Muscle layer of duodenum (tissue), 2 donors: ENCODE data around the gene DNAAF1.
A peak's percentile ranks its signal among the peaks of the same experiment; 100 is the strongest.

Experiments
- H3K27ac ChIP-seq: one replicate; pipeline ENCODE4 v1.7.0; 2013; ENCODE audit warnings: mild to moderate bottlenecking, low read length
- H3K27me3 ChIP-seq: one replicate; pipeline ENCODE4 v1.7.0; 2013; ENCODE audit warnings: low read depth, mild to moderate bottlenecking, control low read depth, low read length
- H3K36me3 ChIP-seq, 2 donors: one replicate each; pipeline ENCODE4 v1.7.0; 2013; ENCODE audit warnings: low read length in 2 of 2, control low read depth in 1 of 2, mild to moderate bottlenecking in 1 of 2; ENCODE audit not compliant: insufficient read depth in 2 of 2, control insufficient read depth in 1 of 2
- H3K4me1 ChIP-seq, 2 donors: one replicate each; pipeline ENCODE4 v1.7.0; 2013; ENCODE audit warnings: low read length in 2 of 2, mild to moderate bottlenecking in 2 of 2, control low read depth in 1 of 2, moderate library complexity in 1 of 2; ENCODE audit not compliant: insufficient read depth in 2 of 2, control insufficient read depth in 1 of 2
- H3K4me3 ChIP-seq, 2 donors: one replicate each; pipeline ENCODE4 v1.7.0; 2013; ENCODE audit warnings: low read length in 2 of 2, low read depth in 1 of 2, mild to moderate bottlenecking in 1 of 2
- H3K9me3 ChIP-seq, 2 donors: one replicate each; pipeline ENCODE4 v1.7.0; 2013; ENCODE audit warnings: low read length in 2 of 2, control low read depth in 1 of 2, mild to moderate bottlenecking in 1 of 2; ENCODE audit not compliant: control insufficient read depth in 1 of 2
- donor health status: healthy.

The DNAAF1 gene

DNA sequence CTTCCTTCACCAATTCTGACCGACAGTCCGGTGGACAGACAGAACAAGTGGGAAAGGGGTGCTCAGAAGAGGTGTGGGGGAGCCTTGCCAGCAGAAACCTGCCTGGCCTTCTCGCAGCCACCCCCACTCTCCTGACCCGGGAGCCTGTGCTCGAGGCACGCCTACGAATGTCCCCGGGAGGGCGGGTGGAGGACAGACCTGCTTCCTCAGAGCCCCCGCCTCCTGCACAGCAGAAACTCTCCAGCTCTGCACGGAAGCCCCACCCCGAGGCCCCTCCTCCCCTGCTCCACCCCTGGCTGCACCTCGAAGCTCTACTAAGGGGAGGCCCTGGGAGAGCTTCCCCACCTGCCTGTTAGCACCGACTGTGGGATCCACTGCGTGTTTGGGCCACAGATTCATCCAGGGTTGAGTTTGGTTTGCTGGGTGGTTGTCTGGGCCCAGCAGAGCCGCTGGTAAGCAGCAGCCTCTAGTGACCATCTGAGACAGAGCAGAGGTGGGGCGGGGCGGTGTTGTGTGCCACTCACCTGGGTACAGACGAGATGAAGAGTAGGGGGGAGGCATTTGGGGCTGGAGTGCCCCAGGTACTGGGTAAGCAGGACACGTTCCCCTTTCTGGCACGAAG lies 35.5 kb downstream of the DNAAF1 start:
- Histone ChIP-seq H3K27ac (no peak overlapping the region), H3K4me3 (no peak overlapping the region), H3K9me3 (no peaks in the 10 kb centered on the region), H3K27me3 (no peaks in the 10 kb centered on the region), H3K36me3 (peaks cover 24 to 59% of the 10 kb centered on the region in 2 donors), H3K4me1 (peaks cover 13 to 37% of the 10 kb centered on the region in 2 donors)

DNA sequence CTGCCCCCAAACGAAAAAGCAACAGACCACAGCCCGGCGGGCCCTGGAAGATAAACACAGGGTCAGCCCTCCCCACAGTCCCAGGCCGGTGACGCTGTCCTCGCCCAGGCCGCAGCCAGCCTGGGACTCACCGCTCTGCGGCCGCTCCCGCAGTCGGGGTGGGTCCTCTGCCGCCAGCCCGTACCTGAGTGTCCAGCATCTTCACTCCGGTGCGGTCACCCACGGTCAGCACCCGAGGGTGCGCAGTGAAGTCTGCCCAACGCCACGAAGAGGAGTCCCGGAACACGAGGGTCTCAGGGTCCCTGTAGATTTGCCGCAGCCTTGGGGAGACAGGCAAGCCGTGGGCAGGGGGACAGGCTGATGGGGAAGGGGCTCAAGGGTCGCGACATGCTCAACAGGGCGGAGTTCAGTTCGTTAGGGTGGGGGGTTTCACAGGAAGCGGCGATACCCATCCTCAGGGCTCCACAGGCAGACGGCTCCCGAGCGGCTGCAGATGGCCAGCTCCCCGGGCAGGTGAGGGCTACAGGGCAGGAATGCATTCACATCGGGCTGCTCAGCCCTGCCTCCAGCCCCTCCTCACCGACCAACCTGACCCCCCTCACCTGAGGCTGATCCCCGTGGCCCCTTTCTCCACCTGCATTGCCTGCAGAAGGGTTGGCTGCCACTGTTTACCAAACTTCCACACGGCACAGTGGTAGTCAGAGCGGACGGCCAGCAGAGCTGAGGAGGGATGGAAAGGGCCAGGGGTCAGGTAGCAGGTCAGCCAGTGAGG lies 36.2 kb downstream of the DNAAF1 start:
- Histone ChIP-seq H3K27me3 (no peaks in the 10 kb centered on the region), H3K4me1 (peaks cover 13 to 40% of the 10 kb centered on the region in 2 donors), H3K4me3 (no peak overlapping the region), H3K27ac (no peak overlapping the region), H3K9me3 (no peaks in the 10 kb centered on the region), H3K36me3 (peaks cover 24 to 59% of the 10 kb centered on the region in 2 donors)

DNA sequence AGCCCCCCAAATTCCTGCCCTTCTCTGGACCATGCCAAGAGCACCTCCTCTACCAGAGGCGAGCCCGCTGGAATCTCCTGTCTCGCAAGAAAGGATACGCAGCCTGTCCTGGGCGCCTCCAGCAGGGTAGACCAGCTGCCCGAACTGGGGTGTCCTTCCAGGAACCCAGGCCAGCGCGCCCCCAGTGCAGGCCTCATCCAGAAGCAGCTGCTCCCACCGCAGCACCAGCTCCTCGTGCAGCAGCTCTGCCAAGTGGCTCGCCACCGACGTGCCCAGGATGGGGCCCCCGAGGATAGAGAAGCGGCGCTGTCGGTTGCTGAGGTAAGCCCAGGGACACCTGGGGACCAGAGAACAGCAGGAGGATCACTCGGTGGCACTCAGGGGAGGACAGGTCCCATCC lies 37.0 kb downstream of the DNAAF1 start:
- no peak overlapping the region for H3K4me3 ChIP-seq
- no peaks in the 10 kb centered on the region for H3K27me3 ChIP-seq
- H3K36me3 ChIP-seq, result peaks cover 24 to 59% of the 10 kb centered on the region in 2 donors
- no peak overlapping the region for H3K27ac ChIP-seq
- H3K4me1 ChIP-seq, result peaks cover 6 to 34% of the 10 kb centered on the region in 2 donors
- no peaks in the 10 kb centered on the region for H3K9me3 ChIP-seq

DNA sequence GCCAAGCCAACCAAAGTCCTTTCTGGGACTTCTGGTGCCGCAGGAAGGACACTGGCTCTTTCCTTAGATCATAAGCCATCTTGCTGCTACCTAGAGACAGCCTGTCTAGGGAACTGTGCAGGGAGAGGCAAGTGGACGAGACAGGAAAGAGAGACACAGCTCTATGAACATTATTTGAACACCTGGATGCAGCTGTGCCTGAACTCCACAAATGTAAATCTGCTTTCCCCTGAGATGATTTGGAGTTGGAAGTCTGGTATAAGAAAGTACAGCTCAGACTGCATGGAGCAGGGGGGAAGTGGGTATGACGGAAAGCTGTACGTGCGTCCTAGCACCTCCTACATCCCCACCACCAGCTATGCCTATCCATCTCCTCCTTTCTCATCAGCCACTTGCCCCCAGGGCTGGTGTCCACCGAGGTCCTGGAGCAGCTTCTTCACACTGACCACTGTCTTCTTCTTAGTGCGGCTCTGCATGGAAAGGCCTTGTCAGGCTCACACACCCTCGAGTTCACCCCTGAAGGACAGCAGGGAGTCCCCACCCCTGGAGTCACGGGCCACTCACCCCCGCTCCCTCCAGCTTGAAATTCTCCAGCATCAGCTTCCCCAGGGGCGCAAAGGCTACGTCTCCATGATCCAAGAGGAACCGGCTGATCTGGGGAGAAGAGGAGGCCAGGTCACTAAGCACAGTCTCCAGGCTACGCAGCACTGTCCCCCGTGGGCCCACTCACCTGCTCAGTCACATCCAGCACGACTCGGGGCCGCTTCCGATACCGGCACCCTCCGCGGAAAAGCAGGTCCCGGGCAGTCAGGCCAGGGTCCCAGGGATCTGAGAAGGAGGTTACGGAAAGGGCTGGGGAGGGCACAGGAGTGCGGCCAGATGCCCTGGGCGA lies 37.8 kb downstream of the DNAAF1 start:
- Histone ChIP-seq H3K4me3 (no peak overlapping the region), H3K27ac (no peak overlapping the region), H3K36me3 (peaks cover 24 to 59% of the 10 kb centered on the region in 2 donors), H3K9me3 (no peaks in the 10 kb centered on the region), H3K27me3 (no peaks in the 10 kb centered on the region), H3K4me1 (peaks cover 3 to 26% of the 10 kb centered on the region in 2 donors)

GRCh38 chr16:84183572-84183875 lies 38.4 kb downstream of the DNAAF1 start:
- Histone ChIP-seq H3K4me3 (no peak overlapping the region), H3K27me3 (no peaks in the 10 kb centered on the region), H3K4me1 (peaks cover 0 to 20% of the 10 kb centered on the region in 2 donors), H3K27ac (no peak overlapping the region), H3K9me3 (no peaks in the 10 kb centered on the region), H3K36me3 (peaks cover 24 to 57% of the 10 kb centered on the region in 2 donors)

DNA sequence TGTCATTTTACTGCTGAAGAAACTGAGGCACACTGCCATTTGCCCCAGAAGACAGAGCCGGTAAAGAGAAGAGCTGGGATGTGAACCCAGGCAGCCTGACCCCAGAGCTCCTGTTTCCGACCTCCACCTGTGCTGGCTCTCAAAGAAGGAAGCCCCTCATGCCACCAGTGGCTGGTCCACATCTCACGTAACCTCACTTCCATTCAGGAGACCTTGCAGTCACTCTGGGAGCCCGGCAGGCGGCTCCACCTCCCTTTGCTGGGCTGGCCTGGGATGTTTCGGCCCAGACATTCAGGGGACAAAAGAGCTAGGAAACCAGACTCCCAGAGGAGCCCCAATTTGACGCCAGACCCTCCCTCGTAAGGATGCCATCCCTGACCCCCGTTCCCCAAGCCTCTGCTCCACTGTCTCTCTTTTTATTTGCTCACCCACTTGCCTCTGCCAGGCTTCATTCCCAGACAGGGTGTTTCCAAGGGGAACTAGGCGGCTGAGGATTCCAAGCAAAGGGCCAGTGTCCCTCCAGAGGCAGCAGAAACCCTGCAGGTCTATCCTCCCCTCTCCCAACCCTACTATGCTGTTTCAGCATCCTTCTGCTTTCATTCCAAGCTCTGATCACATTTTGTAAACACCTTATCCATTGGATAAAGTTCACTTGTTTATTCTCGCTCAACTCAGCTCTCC lies 38.9 kb downstream of the DNAAF1 start:
- Histone ChIP-seq H3K4me3 (no peak overlapping the region), H3K9me3 (no peaks in the 10 kb centered on the region), H3K4me1 (peaks cover 0 to 18% of the 10 kb centered on the region in 2 donors), H3K27ac (no peak overlapping the region), H3K27me3 (no peaks in the 10 kb centered on the region), H3K36me3 (peaks cover 20 to 51% of the 10 kb centered on the region in 2 donors)

DNA sequence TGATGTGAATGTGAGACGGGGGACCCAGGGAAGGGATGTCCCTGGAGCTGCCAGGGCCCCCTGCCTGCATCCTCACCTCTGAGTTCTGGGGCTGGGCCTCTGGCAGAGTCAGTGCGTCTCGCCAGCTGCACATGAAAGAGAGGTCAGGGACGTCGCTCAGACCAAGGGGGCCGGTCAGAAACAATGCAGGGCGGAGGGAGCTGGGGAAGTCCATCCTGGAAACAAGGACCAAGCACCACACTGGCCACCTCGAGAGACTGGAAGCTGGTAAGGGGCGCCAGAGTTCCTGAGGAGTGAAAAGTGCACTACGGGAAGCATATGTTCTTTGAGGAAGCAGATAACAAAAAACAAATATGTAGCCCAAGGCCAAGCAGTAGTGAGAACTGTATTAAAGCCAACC lies 39.7 kb downstream of the DNAAF1 start:
- Histone ChIP-seq H3K36me3 (peaks cover 20 to 44% of the 10 kb centered on the region in 2 donors), H3K4me3 (no peak overlapping the region), H3K9me3 (no peaks in the 10 kb centered on the region), H3K4me1 (peaks cover 0 to 18% of the 10 kb centered on the region in 2 donors), H3K27ac (no peak overlapping the region), H3K27me3 (no peaks in the 10 kb centered on the region)

GRCh38 chr16:84186685-84187437 lies 41.8 kb downstream of the DNAAF1 start, which contains the start of gene TAF1C:
Gene TAF1C, minus strand, starts transcription at chr16:84187057. Its CDS starts 2,069 bp downstream, at chr16:84184988.
- Histone ChIP-seq H3K4me3 (peak within 1 kb of the TSS; percentile 83 to 98), H3K9me3 (no peaks in the 10 kb centered on the region), H3K27me3 (no peaks in the 10 kb centered on the region), H3K4me1 (peaks cover 0 to 18% of the 10 kb centered on the region in 2 donors), H3K36me3 (peaks cover 10 to 24% of the 10 kb centered on the region in 2 donors), H3K27ac (peak within 1 kb of the TSS; percentile 45)

GRCh38 chr16:84190731-84191388 lies 45.8 kb downstream of the DNAAF1 start, which contains the start of gene ADAD2:
Gene ADAD2, plus strand, starts transcription at chr16:84191157. Its CDS starts 74 bp downstream, at chr16:84191231.
- no peaks in the 10 kb centered on the region for H3K27me3 ChIP-seq
- H3K27ac ChIP-seq, result no peak within 1 kb of the TSS
- no peaks in the 10 kb centered on the region for H3K36me3 ChIP-seq
- H3K4me1 ChIP-seq, result peaks cover 0 to 6% of the 10 kb centered on the region in 2 donors
- no peaks in the 10 kb centered on the region for H3K9me3 ChIP-seq
- H3K4me3 ChIP-seq, result no peak within 1 kb of the TSS

GRCh38 chr16:84191466-84191865 lies 46.4 kb downstream of the DNAAF1 start:
- Histone ChIP-seq H3K27me3 (no peaks in the 10 kb centered on the region), H3K36me3 (no peaks in the 10 kb centered on the region), H3K4me3 (no peak overlapping the region), H3K27ac (no peak overlapping the region), H3K9me3 (no peaks in the 10 kb centered on the region), H3K4me1 (no peaks in the 10 kb centered on the region)
